Activated T-cell treated with anti-CD3 and anti-CD28 coated beads for 24 hours (primary cell): ENCODE measurements around the gene ANKAR.
"Not testable (repeated sequence)": the region's sequence is repeated elsewhere in the genome, so short reads cannot be mapped to it uniquely, and the experiment has no call there.

Experiments
- DNase-seq: peaks from one replicate; pipeline ENCODE4 v3.0.0-alpha.2; 2020; ENCODE audit warnings: low read depth

The ANKAR gene, protein sequence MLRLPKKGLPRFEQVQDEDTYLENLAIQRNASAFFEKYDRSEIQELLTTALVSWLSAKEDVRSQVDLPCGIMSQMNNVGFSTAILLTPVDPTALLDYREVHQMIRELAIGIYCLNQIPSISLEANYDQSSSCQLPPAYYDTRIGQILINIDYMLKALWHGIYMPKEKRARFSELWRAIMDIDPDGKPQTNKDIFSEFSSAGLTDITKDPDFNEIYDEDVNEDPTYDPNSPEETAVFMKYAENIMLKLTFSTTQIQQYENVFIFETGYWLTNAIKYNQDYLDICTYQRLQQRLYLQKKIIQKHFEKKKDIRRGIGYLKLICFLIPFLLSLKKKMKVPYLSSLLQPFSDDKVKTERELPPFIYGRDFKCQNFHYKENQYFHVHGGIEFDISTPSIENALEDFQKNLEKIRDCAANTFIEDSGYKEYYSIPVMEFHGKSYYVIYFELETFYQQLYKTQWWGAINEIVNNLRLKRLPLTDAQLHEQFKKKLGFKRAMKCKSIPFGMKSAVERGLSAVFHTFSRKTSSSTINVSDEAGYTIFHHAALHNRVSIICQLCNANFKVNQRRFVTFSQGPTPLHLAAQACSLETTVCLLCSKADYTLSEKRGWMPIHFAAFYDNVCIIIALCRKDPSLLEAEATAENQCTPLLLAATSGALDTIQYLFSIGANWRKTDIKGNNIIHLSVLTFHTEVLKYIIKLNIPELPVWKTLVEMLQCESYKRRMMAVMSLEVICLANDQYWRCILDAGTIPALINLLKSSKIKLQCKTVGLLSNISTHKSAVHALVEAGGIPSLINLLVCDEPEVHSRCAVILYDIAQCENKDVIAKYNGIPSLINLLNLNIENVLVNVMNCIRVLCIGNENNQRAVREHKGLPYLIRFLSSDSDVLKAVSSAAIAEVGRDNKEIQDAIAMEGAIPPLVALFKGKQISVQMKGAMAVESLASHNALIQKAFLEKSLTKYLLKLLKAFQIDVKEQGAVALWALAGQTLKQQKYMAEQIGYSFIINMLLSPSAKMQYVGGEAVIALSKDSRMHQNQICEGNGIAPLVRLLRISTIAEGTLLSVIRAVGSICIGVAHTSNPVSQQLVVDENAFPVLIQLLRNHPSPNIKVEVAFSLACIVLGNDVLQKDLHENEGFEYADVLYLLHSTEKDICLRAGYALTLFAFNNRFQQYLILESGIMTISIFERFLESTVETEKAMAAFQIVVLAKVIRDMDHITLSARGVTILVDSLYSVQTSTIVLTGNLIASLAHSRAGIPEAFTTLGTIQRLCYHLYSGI (N-terminal part only)

DNA sequence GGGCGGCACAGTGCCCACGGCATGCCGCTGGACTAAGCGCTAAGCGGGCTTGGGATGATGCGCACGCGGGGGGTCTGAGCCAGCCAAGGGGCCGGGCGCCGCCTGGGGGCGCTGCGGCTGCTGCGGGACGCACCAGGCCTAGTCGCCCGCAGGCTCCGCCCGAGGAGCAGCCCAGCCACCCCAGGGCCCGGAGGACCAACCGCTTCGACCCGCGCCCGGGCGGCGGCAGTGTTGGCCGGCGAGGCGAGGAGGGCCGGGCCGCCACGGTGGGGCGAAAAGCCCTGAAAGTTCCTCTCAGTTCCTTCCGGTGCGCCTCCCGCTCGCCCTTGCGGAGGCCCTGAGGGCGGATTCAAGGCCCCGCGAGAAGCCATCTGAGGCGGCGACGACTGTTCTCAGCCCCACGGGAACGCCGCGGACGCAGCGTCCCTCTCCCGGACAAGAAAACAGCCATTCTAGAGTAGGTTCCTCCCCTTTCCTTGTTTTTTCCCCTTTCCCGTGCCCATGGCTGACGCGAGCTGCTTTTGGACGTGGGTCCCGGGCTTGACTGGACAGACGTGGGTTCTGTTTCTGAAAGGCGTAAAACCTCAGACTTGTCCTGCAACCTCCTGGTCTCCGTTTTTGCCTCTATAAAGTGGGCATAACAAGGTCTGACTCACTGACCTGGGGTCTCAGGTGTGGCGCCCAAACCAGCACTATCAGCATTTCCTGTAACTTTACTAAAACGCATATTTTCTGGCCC, at the start of gene ANKAR:
TSS of gene ANKAR (plus strand) at position 297 of the 739 bp plus-strand sequence. CDS start 1,821 bp downstream, outside the sequence.
- peak; percentile 73 for DNase-seq

DNA sequence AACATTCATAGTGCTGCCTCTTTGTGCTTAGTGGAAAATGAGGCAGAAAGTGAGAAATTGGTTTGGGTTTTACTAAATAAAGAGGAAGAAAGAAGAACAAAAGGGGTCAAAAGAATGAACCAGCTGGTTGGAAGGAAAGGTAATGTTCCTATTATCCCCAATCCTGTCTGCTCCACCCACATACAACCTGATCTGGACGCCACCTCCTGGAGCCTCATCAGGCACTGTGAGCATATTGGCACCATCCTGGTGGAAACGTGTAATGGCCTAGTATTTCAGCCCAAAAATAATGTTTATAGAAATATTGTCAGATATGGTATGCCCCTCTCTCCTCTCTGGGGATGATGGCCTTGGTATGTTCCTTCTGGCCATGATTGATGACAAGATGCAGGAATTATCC, 48.8 kb upstream of the ANKAR start:
- no peak for DNase-seq

DNA sequence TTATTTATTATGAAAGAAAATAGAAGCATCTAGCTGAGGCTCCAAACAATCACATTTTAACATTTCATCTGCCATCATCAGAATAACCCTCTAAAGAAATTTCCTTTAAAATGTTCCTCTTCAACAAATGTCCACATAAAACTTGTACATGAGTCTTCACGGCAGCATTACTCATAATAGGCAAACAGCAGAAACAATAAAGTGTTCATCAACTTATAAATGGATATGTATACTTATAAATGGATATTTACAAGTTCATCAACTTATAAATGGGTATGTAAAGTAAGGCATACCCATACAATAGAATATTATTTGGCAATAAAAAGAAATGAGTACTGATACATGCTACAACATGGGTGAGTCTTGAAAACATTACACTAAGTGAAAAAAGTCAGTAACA, 46.7 kb upstream of the ANKAR start:
- DNase-seq, result no peak

DNA sequence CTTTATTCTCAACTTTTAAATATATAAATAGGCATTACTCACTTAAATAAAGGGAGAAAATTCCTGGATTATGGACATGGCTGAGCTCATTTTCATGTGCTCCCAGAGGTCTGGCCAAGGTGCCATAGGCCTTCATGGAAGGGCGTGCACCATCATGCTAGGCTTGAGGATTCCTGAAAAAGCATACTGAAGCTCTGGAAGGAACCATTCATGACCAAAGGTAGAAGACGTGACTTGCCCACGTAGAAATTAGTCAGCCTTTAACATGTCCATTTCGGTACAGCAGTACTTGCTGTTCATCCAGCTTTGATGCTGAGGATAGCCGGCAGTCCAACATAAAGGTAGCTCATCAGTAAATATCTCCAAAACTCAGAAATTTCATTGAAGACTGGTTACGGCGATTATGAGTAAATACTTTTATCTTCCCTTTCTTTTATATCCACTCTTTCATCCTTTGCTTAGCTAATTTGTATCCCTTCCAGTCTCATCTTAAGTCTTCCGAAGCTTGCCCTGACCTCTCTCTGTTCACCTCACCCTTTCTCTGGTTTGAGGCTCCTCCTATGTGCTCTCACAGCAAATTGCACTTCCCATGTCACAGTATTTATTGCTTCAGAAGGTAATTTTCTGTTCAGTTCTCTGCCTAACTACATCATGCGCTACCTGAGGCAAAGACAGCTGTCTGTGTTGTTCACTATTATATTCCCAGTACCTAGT, 45.5 kb upstream of the ANKAR start:
- DNase-seq, result no peak

DNA sequence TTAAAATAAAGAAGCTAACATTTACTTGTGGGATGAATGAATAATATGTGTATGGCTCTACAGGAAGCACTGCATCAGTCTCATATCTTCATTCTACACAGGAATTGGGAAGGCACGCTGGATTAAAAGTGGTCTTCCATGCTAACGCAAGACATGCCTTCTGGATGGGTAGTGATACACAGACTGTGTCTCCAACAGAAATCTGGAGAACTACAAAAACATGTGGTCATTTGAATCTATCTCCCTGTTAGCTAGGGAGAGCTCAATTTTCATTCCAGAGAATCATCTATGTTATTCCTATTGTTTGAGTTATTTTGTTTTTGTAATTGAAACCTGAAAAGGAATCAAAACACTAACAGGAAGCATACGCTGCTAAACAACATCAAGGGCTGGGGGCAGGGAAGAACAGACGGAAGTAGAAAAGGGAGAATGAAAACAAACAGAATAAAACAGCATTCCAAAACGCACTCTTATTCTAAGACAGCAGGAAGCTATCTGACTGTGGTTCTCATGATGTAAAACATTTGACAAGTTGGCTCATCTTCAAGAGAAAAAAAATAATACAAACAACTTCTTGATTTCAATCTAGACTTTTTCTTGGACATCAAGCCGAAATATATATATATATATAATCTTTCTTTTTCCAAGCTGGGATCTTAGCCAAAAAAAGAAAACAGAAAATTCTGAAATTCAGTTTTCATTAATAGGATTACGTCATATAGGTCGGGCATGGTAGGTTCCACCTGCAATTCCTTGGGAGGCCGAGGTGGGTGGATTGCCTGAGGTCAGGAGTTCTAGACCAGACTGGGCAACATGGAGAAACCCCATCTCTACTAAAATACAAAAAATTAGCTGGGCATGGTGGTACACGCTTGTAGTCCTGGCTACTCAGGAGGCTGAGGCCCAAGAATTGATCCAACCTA, 44.7 kb upstream of the ANKAR start:
- DNase-seq, result no peak

DNA sequence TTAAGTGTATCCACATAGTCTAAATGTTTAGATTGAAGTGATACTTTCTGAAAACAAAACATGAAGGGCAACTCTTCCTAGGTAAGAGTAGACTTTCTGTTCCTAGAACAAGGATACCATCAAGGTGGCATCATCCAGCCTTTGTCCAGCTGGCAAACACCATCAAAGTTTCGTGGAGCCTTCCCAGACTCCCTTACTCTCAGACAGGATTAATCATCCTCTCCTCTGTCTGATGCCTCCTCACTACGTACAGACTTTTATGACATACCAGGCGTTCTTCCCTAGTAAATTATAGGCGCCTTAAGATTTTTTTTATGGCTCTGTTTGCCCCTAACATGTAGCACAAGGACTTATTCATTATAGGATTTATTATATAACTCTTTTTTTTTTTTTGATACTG, 42.6 kb upstream of the ANKAR start:
- DNase-seq, result no peak

DNA sequence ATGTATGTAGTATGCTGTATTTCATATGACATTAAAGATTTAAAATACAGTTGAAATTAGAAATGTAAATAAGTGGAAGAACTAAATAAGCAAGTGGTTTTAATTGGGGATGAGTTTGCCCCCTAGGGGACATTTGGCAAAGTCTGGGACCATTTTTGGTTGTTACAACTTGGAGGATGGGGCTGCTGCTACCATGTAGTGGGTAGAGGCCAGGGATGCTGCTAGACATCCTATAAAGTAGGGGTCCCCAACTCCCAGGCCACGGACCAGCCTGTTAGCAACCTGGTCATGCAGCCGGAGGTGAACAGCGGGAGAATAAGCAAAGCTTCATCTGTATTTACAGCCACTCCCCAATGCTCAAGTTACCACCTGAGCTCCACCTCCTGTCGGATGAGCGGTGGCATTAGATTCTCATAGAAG, 41.1 kb upstream of the ANKAR start:
- no peak for DNase-seq

DNA sequence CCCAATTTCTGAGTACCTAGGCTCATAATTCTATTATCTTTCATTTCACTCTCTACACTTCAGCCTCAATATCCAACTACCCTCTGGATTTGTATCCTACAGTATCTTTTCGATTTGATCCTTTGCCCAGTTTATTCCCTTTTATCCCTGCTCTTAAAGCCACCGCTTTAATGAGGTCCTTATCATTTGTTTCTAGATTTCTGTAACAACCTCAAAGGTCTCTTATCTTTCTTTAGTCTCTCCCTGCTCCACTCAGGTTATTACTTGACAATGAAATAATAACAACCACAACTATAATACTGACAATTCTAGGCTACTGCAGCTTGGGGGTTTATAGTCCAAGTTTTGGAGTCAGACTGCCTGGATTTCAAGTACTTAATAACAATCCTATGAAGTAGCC, 39.1 kb upstream of the ANKAR start:
- DNase-seq, result no peak

DNA sequence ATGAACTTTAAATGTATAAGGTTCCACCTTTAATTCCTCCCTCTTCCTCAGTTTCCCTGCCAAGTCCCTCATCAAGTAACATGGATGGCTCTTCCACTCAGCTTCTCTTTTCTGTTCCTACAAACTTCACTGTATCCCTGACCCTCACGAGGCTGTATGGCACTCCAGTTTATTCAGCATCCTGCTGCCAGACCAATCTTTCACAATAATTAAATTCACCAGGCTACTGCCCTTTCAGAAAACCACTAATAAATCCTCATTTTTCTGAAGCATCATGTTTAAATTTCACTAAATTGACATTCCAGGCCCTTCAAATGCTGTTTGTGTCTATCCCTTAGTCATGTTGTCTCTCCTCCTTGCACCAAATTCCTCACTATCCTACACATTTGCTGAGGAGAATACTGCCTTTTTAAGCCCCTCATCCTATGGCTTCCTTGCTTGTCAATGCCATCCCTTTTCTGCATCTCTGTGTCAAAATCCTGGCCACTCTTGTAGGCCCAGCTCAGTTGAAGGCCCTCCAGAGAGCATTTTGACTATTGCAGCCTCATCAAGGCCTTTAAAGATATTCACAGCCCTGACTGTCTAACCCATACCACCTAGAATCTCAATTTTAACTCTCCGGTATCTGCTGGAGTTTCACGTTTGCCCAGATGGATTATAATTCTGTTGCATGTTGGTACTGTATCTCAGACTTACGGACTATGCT, 36.0 kb upstream of the ANKAR start:
- no peak for DNase-seq

DNA sequence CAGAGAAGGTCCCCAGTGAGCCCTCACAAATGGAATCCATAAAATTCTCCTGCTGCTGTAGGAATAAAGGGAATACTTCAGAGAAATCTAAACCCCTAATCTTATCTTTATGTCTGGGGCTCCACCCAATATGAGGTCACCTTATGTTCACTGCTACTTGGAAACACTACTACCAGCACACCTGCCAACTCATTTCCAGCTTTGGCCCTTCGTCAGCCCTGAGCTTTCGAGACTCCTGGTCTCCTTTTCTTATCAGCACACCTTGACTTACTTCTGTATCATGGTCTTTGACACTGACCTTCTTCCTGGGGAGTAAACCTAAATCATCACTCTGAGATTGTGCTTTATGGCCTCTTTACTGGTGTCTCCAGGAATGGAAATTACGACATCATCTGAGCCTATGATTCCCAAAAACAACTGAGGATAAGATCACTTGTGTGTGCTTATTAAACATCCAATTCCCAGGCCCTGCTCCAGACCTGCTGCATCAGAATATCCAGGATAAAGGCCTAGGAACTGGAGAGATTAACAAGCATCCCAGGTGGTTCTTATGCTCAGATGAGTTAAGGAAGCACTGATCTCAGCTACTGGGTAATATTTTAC, 35.4 kb upstream of the ANKAR start:
- no peak for DNase-seq

DNA sequence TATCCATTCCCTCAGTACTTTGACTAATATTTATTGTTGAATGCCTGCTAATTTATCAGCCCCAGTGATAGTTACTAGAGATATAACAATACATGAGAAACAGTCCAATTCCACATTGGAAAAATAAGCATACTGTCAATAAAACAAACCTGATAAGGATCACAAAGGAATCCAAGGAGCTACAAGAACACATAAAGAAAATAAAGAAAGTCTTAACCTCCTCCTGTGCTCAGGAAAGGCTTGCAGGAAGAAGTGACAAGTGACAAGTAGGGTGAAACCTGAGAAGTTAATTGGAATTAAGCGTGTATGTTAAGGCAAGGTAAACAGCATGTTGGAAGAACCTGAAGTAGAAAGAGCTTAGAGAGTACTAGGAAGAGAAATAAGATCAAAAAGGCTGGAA, 33.5 kb upstream of the ANKAR start:
- DNase-seq, result no peak

DNA sequence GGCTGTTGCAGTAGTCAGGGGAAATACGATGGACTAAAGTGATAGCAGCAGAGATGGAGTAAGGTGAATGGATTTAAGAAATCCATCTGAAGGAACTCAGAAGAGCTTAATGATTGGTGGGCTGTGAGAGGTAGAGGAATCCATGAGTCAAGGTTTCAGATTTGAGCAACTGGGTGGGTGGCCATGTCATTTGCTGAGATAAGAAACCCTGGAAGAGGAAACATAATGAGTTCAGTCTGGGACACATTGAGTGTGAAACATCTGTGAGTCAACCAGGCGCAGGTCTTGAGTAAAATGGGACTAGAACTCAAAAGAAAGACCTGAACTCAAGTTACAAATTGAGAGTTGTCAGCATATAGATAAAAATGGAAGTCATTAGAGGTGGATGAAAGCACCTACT, 32.9 kb upstream of the ANKAR start:
- DNase-seq, result peak; percentile 35

DNA sequence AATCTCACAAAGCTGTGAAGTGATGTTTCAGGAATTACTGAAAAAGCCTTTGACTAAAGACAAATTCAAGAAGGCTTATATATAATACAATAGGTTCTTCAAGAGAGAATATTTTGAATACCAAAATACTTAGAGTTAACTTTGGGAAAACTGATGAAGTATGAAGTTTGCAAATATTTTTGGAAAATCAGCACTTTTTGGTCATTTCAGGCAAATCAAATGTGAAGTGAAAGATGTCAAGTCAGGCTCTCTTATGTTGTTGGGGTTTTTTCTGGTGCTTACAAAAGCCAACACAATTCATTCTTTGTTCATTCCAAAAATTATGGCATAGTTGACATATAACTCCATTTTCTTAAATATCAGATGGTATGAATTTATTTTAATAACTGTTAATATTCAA, 27.9 kb upstream of the ANKAR start:
- DNase-seq, result no peak

DNA sequence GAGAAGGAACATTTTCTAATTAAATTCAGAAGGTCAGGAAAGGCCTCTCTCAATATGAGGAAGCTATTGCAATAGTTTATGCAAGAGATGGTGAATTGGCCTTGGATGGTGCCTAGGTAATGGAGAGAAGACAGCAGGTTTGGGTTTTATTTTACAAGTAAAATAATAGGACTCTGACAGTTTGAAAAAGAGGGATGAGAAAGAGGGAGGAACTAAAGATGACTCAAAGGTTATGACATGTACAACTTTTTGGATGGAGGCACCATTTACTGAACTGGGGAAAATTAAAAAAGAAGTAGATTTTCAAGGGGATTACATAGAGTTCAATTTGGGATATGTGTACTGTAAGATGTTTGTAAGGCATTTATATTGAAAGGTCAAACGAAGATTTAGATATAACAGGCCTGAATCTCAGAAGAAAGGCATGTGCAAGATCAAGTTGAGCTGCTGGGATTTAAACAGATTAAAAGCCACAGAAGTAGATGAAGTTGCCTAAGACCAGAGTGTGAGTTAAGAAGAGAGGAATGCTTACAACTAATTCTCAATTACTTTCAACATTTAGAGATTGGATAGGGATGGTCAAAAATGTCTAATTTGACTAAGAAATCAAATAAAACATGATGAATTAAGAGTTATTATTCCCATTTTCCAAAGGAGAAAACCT, 25.5 kb upstream of the ANKAR start:
- no peak for DNase-seq

DNA sequence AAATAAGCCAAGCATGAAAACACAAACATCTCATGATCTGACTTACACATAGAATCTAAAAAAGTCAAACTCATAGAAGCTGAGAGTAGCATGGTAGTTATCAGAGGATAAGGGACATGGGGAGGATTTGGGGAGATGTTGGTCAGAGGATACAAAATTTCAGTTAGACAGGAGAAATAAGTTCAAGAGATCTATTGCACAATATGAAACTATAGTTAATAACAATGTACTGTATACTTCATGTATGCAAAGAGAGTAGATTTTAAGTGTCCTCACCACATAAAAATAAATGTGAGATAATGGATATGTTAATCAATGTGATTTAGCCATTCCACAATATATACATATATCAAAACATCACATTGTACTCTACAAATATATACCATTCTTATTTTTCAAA, 23.2 kb upstream of the ANKAR start:
- no peak for DNase-seq

DNA sequence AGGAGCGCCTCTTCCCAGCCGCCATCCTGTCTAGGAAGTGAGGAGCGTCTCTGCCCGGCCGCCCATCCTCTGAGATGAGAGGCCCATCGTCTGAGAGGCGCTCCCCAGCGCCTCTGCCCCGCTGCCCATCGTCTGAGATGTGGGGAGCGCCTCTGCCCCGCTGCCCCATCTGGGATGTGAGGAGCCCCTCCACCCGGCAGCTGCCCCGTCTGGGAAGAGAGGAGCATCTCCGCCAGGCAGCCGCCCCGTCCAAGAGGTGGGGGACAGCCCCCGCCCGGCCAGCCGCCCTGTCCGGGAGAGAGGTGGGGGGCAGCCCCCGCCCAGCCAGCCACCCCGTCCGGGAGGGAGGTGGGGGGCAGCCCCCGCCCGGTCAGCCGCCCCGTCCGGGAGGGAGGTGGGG, 21.0 kb upstream of the ANKAR start:
- not testable (repeated sequence) for DNase-seq

DNA sequence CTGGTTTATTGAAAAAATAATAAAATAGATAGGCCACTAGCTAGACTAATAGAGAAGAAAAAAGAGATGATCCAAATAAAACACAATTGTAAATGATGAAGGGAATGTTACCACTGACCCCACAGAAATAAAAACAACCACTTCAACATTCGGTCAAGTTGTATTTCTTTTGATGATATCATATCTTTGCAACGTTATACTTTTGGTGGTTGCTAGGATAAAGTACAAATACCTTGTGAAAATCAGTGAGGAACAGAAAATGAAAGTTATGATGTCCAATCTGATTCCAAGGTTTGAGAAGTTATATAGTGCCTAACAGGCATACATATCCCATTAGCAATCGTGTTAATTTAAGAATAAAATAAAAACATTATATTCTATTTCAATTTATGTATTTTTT, 19.8 kb upstream of the ANKAR start:
- no peak for DNase-seq

DNA sequence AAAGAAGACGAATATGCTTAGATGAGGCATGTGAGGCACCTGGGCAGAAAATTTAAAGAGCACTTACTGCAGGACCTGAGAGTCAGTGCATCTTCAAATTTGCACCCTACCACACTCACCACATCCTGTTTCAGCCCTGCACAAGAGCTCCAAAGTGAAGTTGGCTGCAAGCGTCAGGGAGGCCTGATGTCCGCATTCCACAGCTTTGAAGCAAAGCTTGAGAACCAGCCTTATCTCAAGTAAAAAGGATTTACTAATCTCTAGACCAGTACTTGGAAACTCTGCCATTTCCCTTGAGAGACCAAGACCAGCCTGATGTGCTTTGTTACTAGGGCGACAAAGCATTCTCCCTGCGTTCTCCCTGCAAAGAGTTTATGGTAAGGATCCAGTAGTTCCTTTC, 16.6 kb upstream of the ANKAR start:
- DNase-seq, result no peak
